K562 (cell line): Measurements from ENCODE around the gene TUBG2. TPM values are rescaled to one million over a fixed set of nuclear protein-coding genes. Genes with fewer than 3 reads are reported as not detected.

ENCODE experiments used
- ARNT ChIP-seq, 2 experiments: fragments of 450-650 bp; IDR thresholded peaks; 2 replicates each; pipeline ENCODE4 v1.6.1; 2016; ENCODE audit warnings: mild to moderate bottlenecking in 1 of 2
- CEBPG ChIP-seq, 3 experiments: fragments of 200-800 bp in 1 of 3; sonication (Bioruptor generic) in 1 of 3; sonication (generic) in 1 of 3; formaldehyde crosslinking in 1 of 3; IDR thresholded peaks in 2 of 3; conservative IDR thresholded peaks in 1 of 3; 2 replicates each; pipeline versions ENCODE4 v1.6.1 to v1.8.0; 2016 to 2022; ENCODE audit warnings: missing compliant biosample characterization in 2 of 3, missing genetic modification characterization in 2 of 3, mild to moderate bottlenecking in 1 of 3, missing genetic modification reagents in 1 of 3
- FOXK2 ChIP-seq, 2 experiments: fragments of 450-650 bp; IDR thresholded peaks in 1 of 2; conservative IDR thresholded peaks in 1 of 2; 2 replicates each; pipeline ENCODE4 v1.6.1; 2016; ENCODE audit warnings: low read depth in 2 of 2, mild to moderate bottlenecking in 1 of 2
- GTF2E2 ChIP-seq: fragments of 200-800 bp; sonication (Bioruptor generic); IDR thresholded peaks from 2 replicates; pipeline ENCODE4 v1.6.1; 2016; ENCODE audit warnings: missing genetic modification characterization, missing compliant biosample characterization
- GTF2F1 ChIP-seq: IDR thresholded peaks from 2 replicates; pipeline ENCODE4 v1.6.1; 2011; ENCODE audit warnings: low read depth, low read length, improper control_type of control experiment
- HMGN3 ChIP-seq: IDR thresholded peaks from 2 replicates; pipeline ENCODE4 v1.6.1; 2011; ENCODE audit warnings: borderline replicate concordance, low read depth, mild to moderate bottlenecking, mixed read lengths, low read length; ENCODE audit not compliant: insufficient read length; ENCODE audit errors: extremely low read depth
- KDM5B ChIP-seq: fragments of 200-600 bp; sonication (generic); IDR thresholded peaks from 2 replicates; pipeline ENCODE4 v1.6.1; 2012; ENCODE audit warnings: low read depth, mild to moderate bottlenecking, moderate library complexity, low read length, control low read depth, inconsistent platforms; ENCODE audit not compliant: insufficient replicate concordance
- MAX ChIP-seq: sonication (generic); formaldehyde crosslinking; IDR thresholded peaks from 2 replicates; pipeline ENCODE4 v1.9.0; 2022; ENCODE audit warnings: mild to moderate bottlenecking, missing genetic modification reagents
- MECOM ChIP-seq: fragments of 250-450 bp; sonication (Bioruptor Pico); IDR thresholded peaks from 2 replicates; pipeline ENCODE4 v1.8.0; 2022; ENCODE audit warnings: inconsistent platforms
- NBN ChIP-seq: fragments of 450-650 bp; IDR thresholded peaks from 2 replicates; pipeline ENCODE4 v1.6.1; 2016; ENCODE audit warnings: low read depth, mild to moderate bottlenecking
- NR2C2 ChIP-seq, 2 experiments: fragments of 200-800 bp in 1 of 2; sonication (Bioruptor generic) in 1 of 2; sonication (generic) in 1 of 2; formaldehyde crosslinking in 1 of 2; IDR thresholded peaks; 2 replicates each; pipeline versions ENCODE4 v1.6.1 to v1.8.0; 2016 to 2022; ENCODE audit warnings: mild to moderate bottlenecking in 1 of 2, missing compliant biosample characterization in 1 of 2, missing genetic modification characterization in 1 of 2, missing genetic modification reagents in 1 of 2
- SMARCE1 ChIP-seq: fragments of 450-650 bp; IDR thresholded peaks from 2 replicates; pipeline ENCODE4 v1.7.1; 2016; ENCODE audit warnings: mild to moderate bottlenecking
- TEAD1 ChIP-seq, 2 experiments: fragments of 450-650 bp in 1 of 2; sonication (generic) in 1 of 2; formaldehyde crosslinking; IDR thresholded peaks; 2 replicates each; pipeline versions ENCODE4 v1.4.0 to v1.8.0; 2020 to 2022; ENCODE audit warnings: mild to moderate bottlenecking in 2 of 2, missing genetic modification reagents in 1 of 2
- ZFP30 ChIP-seq: fragments of 250-450 bp; sonication (Bioruptor Pico); IDR thresholded peaks from 2 replicates; pipeline ENCODE4 v1.8.0; 2022; ENCODE audit warnings: moderate library complexity, mild to moderate bottlenecking, inconsistent platforms, borderline replicate concordance
- ZFX ChIP-seq: sonication (generic); formaldehyde crosslinking; IDR thresholded peaks from 2 replicates; pipeline ENCODE4 v1.8.0; 2022; ENCODE audit warnings: mild to moderate bottlenecking, missing genetic modification reagents, moderate library complexity
- ZNF384 ChIP-seq: IDR thresholded peaks from 2 replicates; pipeline ENCODE4 v1.6.1; 2012; ENCODE audit warnings: low read depth, low read length, improper control_type of control experiment
- polyA plus RNA-seq, 8 experiments: library from polyadenylated mRNA; depleted of rRNA in 4 of 8; stranded (reverse) in 5 of 8; unstranded in 3 of 8; fragments of >200 nt; fragmentation: Nextera tagmentation in 2 of 8; fragmentation: Illumina TruSeq in 1 of 8; extraction: Ambion mirVana in 2 of 8; extraction: Trizol in 1 of 8; gene quantifications; 2 replicates each; pipeline versions ENCODE4 v1.2.1 to v1.2.3, GENCODE V29; 2011 to 2014; ENCODE audit warnings: inconsistent platforms in 1 of 8, missing spikeins in 1 of 8
- total RNA-seq, 7 experiments: library from RNA; depleted of rRNA in 6 of 7; stranded (reverse); fragments of >200 nt in 6 of 7; fragmentation: Illumina TruSeq in 2 of 7; extraction: Trizol in 2 of 7; gene quantifications; 2 replicates each; pipeline versions ENCODE4 v1.2.1 to v1.2.3, GENCODE V29; 2011 to 2021; ENCODE audit warnings: low replicate concordance in 1 of 7
- TF ChIP-seq, protein P1 (sequence below): fragments of 250-450 bp; sonication (Bioruptor Pico); IDR thresholded peaks from 2 replicates; pipeline ENCODE4 v1.5.1; 2021; ENCODE audit warnings: mild to moderate bottlenecking
- TF ChIP-seq, protein P2 (sequence below), 2 experiments: fragments of 450-650 bp in 1 of 2; sonication (generic) in 1 of 2; formaldehyde crosslinking; conservative IDR thresholded peaks; 2 replicates each; pipeline versions ENCODE4 v1.4.0 to v1.8.1; 2020 to 2022; ENCODE audit warnings: mild to moderate bottlenecking in 1 of 2, missing genetic modification reagents in 1 of 2
- TF ChIP-seq, protein P3 (sequence below), 2 experiments: fragments of 450-650 bp in 1 of 2; sonication (generic) in 1 of 2; formaldehyde crosslinking in 1 of 2; IDR thresholded peaks in 1 of 2; conservative IDR thresholded peaks in 1 of 2; 2 replicates each; pipeline versions ENCODE4 v1.6.1 to v1.8.1; 2016 to 2023; ENCODE audit warnings: mild to moderate bottlenecking in 2 of 2, moderate library complexity in 2 of 2, inconsistent platforms in 1 of 2, missing genetic modification reagents in 1 of 2
- TF ChIP-seq, protein P4 (sequence below): fragments of 250-450 bp; sonication (Bioruptor Pico); IDR thresholded peaks from 2 replicates; pipeline ENCODE4 v1.4.0; 2020

The TUBG2 gene
- total and polyA plus RNA-seq, 9 of the 15 experiments (the other 6 are each of a cell fraction or from before 2014, with no cell fraction given) = 0.09 to 0.80 (median 0.24) TPM; not detected in 2

DNA sequence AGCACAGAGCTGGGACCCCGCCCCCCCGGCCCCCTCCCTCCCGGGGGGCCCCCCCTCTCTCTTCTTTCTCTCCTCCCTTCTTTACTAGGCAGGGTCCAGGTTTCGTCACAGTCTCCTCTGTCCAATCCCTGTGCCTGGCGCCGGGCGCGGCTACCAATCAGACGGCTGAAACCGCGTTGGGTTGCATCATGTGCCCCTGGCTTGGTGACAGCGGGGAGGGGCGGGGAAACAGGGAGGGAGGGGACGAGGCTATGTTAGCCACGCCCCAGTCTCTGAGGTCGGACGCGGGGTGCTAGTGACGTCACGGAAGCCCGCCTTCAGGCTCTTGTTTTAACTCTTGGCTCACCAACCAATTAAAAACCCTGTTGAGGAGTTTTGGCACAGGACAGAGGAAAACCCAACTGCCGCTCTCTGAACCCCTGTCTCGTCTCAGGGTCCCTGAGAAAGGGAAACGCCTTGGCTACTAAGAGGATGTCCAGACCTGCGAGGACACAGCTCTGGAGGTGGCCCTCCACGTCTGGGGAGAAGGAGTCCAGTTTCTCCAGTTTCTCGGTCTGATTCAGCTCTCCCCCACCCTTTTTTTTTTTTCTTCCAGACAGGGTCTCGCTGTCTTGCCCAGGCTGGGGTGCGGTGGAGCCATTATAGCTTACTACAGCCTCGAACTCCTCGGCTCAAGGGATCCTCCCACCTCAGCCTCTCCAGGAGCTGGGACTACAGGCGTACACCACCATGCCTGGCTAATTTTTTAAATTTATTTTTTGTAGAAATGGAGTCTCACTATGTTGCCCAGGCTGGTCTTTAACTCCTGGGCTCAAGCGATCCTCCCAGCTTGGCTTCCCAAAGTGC lies 18.2 kb downstream of the TUBG2 start (continued):
- TF ChIP-seq, protein P1, sequence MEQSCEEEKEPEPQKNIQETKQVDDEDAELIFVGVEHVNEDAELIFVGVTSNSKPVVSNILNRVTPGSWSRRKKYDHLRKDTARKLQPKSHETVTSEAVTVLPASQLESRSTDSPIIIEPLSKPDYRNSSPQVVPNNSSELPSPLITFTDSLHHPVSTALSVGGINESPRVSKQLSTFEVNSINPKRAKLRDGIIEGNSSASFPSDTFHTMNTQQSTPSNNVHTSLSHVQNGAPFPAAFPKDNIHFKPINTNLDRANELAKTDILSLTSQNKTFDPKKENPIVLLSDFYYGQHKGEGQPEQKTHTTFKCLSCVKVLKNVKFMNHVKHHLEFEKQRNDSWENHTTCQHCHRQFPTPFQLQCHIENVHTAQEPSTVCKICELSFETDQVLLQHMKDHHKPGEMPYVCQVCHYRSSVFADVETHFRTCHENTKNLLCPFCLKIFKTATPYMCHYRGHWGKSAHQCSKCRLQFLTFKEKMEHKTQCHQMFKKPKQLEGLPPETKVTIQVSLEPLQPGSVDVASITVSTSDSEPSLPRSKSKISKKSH (CRISPR knock-in tag) = no peak
- TF ChIP-seq CEBPG (CRISPR knock-in tag; IDR thresholded peaks at IDR 0.05) (peak; percentile 96), CEBPG (tag; conservative IDR thresholded peaks at IDR 0.05 in 1 of 2, IDR thresholded peaks at IDR 0.05 in 1 of 2) (peak; percentile 96 to 98), SMARCE1 (peak; percentile 24; the same call in 1 of the 2 replicates), NR2C2 (CRISPR knock-in tag; IDR thresholded peaks at IDR 0.05) (no peak), NR2C2 (tag; IDR thresholded peaks at IDR 0.05) (peak; percentile 50; the same call in 1 of the 2 replicates), FOXK2 (conservative IDR thresholded peaks at IDR 0.05 in 1 of 2, IDR thresholded peaks at IDR 0.05 in 1 of 2; ENCODE audit: low read depth in 2 of 2) (peak; percentile 66 to 86; a peak in 3 of 4 replicates), KDM5B (peak; percentile 46), NBN (peak; percentile 97), MAX (no peak), ARNT (IDR thresholded peaks at IDR 0.05) (0 out of 4 replicates have a peak, but pooled peaks of 1 of the 2 experiments have one; percentile 70), ZNF384 (peak; percentile 64), GTF2F1 (no peak), ZFP30 (no peak), ZFX (no peak), MECOM (CRISPR knock-in tag) (no peak), GTF2E2 (tag) (0 out of 2 replicates have a peak, but pooled peaks have one; percentile 51), HMGN3 (peak; percentile 49), TEAD1 (CRISPR knock-in tag; IDR thresholded peaks at IDR 0.05) (no peak)
- TF ChIP-seq, protein P2, sequence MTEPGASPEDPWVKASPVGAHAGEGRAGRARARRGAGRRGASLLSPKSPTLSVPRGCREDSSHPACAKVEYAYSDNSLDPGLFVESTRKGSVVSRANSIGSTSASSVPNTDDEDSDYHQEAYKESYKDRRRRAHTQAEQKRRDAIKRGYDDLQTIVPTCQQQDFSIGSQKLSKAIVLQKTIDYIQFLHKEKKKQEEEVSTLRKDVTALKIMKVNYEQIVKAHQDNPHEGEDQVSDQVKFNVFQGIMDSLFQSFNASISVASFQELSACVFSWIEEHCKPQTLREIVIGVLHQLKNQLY (CRISPR knock-in tag; conservative IDR thresholded peaks at IDR 0.05) = no peak
- TF ChIP-seq, protein P3, sequence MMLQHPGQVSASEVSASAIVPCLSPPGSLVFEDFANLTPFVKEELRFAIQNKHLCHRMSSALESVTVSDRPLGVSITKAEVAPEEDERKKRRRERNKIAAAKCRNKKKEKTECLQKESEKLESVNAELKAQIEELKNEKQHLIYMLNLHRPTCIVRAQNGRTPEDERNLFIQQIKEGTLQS (IDR thresholded peaks at IDR 0.05) = peak; percentile 99
- TF ChIP-seq, protein P3 (CRISPR knock-in tag; conservative IDR thresholded peaks at IDR 0.05) = peak; percentile 30; the same call in 1 of the 2 replicates
- TF ChIP-seq, protein P4, sequence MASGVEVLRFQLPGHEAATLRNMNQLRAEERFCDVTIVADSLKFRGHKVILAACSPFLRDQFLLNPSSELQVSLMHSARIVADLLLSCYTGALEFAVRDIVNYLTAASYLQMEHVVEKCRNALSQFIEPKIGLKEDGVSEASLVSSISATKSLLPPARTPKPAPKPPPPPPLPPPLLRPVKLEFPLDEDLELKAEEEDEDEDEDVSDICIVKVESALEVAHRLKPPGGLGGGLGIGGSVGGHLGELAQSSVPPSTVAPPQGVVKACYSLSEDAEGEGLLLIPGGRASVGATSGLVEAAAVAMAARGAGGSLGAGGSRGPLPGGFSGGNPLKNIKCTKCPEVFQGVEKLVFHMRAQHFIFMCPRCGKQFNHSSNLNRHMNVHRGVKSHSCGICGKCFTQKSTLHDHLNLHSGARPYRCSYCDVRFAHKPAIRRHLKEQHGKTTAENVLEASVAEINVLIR (CRISPR knock-in tag) = peak; percentile 87
